ENCODE results near the gene SDSL. TPM values are rescaled to one million over a fixed set of nuclear protein-coding genes. Genes with fewer than 3 reads are reported as not detected.

SDSL gene
- total and polyA plus RNA-seq, 2 of the 13 experiments (the other 11 are each of a cell fraction or from before 2014, with no cell fraction given), result 1.2 to 1.7 TPM

- Histone ChIP-seq H3K9me3 (ENCODE audit: low read length) (no peaks in the 10 kb centered on the region), H3K4me2 (ENCODE audit: low read depth, low read length) (no peak overlapping the region), H3K27ac (ENCODE audit: extremely low read length, insufficient read depth, low read length) (no peak overlapping the region), H4K20me1 (ENCODE audit: insufficient read depth, low read length) (0 out of 2 replicates have a peak, but pooled peaks cover 2% of the 10 kb centered on the region), H2AFZ (ENCODE audit: low read length) (no peak overlapping the region), H3K79me2 (ENCODE audit: insufficient read depth, low read length) (no peaks in the 10 kb centered on the region), H3K36me3 (replicated peaks in 1 of 2; ENCODE audit: control insufficient read depth in 1 of 2, insufficient read depth in 2 of 2, low read length in 2 of 2) (no peaks in the 10 kb centered on the region), H3K4me3 (replicated peaks in 1 of 3; ENCODE audit: insufficient read depth in 1 of 3, low read depth in 2 of 3, low read length in 3 of 3) (no peak overlapping the region), H3K9ac (ENCODE audit: insufficient read depth, low read depth, low read length) (no peak overlapping the region), H3K4me1 (ENCODE audit: insufficient read depth, low read length) (no peaks in the 10 kb centered on the region), H3K27me3 (ENCODE audit: control insufficient read depth in 1 of 2, insufficient read depth in 2 of 2, low read length in 2 of 2) (peaks cover 0 to 3% of the 10 kb centered on the region in 2 experiments; a peak in 1 of 5 replicates)
- DNase-seq (ENCODE audit: low spot score), result no peak
- in situ Hi-C loops (cut with HindIII; ENCODE audit: extremely low pct_ligation_motif_present, low pct_unique_long_range_greater_than_20kb), result no loop called here
- ChIA-PET CTCF (ENCODE audit: low intra/inter-chr PET ratio, low total read pairs) (no interaction called here), POLR2A (no interaction called here)
- 100% methylated on average over 1 of the region's 1 CpG for WGBS (ENCODE audit: low lambda C conversion rate)
- TF ChIP-seq ZNF547 (CRISPR knock-in tag; IDR thresholded peaks at IDR 0.05), result no peak
- no peak for TF ChIP-seq ZNF446 (CRISPR knock-in tag; IDR thresholded peaks at IDR 0.05)
- no peak for TF ChIP-seq CENPT (CRISPR knock-in tag; IDR thresholded peaks at IDR 0.05; ENCODE audit: low read depth)
- TF ChIP-seq ZFP90 (CRISPR knock-in tag; IDR thresholded peaks at IDR 0.05; ENCODE audit: borderline replicate concordance), result no peak
- no peak for TF ChIP-seq ZNF383 (CRISPR knock-in tag; IDR thresholded peaks at IDR 0.05; ENCODE audit: borderline replicate concordance)
- no peak for TF ChIP-seq LBX2 (CRISPR knock-in tag; IDR thresholded peaks at IDR 0.05; ENCODE audit: borderline replicate concordance)
- no peak for TF ChIP-seq ZNF616 (CRISPR knock-in tag; IDR thresholded peaks at IDR 0.05; ENCODE audit: low read depth)
- TF ChIP-seq ZNF574 (CRISPR knock-in tag; IDR thresholded peaks at IDR 0.05), result no peak
- no peak for TF ChIP-seq ZFP82 (CRISPR knock-in tag; IDR thresholded peaks at IDR 0.05; ENCODE audit: borderline replicate concordance)
- TF ChIP-seq ZBTB38 (CRISPR knock-in tag; IDR thresholded peaks at IDR 0.05), result no peak
- TF ChIP-seq HMG20B (CRISPR knock-in tag; conservative IDR thresholded peaks at IDR 0.05), result no peak
- no peak for TF ChIP-seq SP2 (CRISPR knock-in tag; IDR thresholded peaks at IDR 0.05)
- no peak for TF ChIP-seq ZNF839 (CRISPR knock-in tag; IDR thresholded peaks at IDR 0.05; ENCODE audit: borderline replicate concordance)
- TF ChIP-seq ZFX (CRISPR knock-in tag; IDR thresholded peaks at IDR 0.05; ENCODE audit: low read depth), result no peak
- no peak for TF ChIP-seq ARID5B (CRISPR knock-in tag; IDR thresholded peaks at IDR 0.05)
- TF ChIP-seq ATF6 (CRISPR knock-in tag; conservative IDR thresholded peaks at IDR 0.05), result no peak
- TF ChIP-seq PAWR (CRISPR knock-in tag; IDR thresholded peaks at IDR 0.05; ENCODE audit: borderline replicate concordance), result no peak
- no peak for FAIRE-seq
- no peak for ATAC-seq
- intact Hi-C loops (cut with micrococcal nuclease; ENCODE audit: unreplicated experiment), result no loop called here
- no TSS peak for BruUV-seq (replicated peaks)
Measured at GRCh38 chr12:113449839-113450238, 27.7 kb downstream of the SDSL start.
